GM12878 (cell line): ENCODE measurements around the gene TMEM184C. TPM values are rescaled to one million over a fixed set of nuclear protein-coding genes. Genes with fewer than 3 reads are reported as not detected.

Experiments used
- ATAC-seq: fragments of 200-7000 bp; cut with Tn5 transposase; 3 replicates; pipeline ENCODE4 v1.9.1; 2020; ENCODE audit warnings: mild to moderate bottlenecking, moderate library complexity
- BruUV-seq: library from RNA; stranded (reverse); fragments of 400-500 nt; replicated peaks from 2 replicates; lab custom pipeline; 2021; lab: Mats Ljungman, UMichigan
- CTCF ChIA-PET: fragments of 300-600 bp; sonication (Branson Sonifier 250); formaldehyde crosslinking; extraction: SDS; loops from one replicate; lab custom pipeline; 2021; ENCODE audit warnings: inconsistent platforms; lab: Yijun Ruan, JAX
- POLR2A ChIA-PET: fragments of 350-600 bp; formaldehyde crosslinking; extraction: SDS; loops from one replicate; lab custom pipeline; 2021; ENCODE audit warnings: inconsistent platforms; lab: Charles Lee
- RAD21 ChIA-PET: fragments of 300-600 bp; sonication (Branson Sonifier 250); formaldehyde crosslinking; loops from one replicate; lab custom pipeline; 2023; ENCODE audit warnings: antibody characterized with exemption; ENCODE audit not compliant: unreplicated experiment; lab: Charles Lee
- SMC1A ChIA-PET: fragments of 300-600 bp; sonication (Branson Sonifier 250); formaldehyde crosslinking; loops from one replicate; lab custom pipeline; 2023; ENCODE audit not compliant: unreplicated experiment, uncharacterized antibody; lab: Charles Lee
- DNase-seq: peaks from one replicate; pipeline ENCODE4 v3.0.0-alpha.2; 2011; ENCODE audit warnings: low read depth, low spot score
- FAIRE-seq: peaks from 3 replicates; lab custom pipeline; 2011; peaks lifted over from hg19 to GRCh38; lab: Jason Lieb, UNC
- H2AFZ ChIP-seq: 2 replicates; pipeline ENCODE4 v1.6.0; 2011; ENCODE audit warnings: low read depth, low read length, control low read depth; ENCODE audit not compliant: control insufficient read depth
- H3K27ac ChIP-seq: 2 replicates; pipeline ENCODE4 v1.5.1; 2011; ENCODE audit warnings: control low read depth; ENCODE audit not compliant: control insufficient read depth, insufficient read depth
- H3K27me3 ChIP-seq, 2 experiments: replicated peaks in 1 of 2; 2 replicates each; pipeline versions ENCODE4 v1.6.0 to v1.6.1; 2011; ENCODE audit warnings: low read length in 1 of 2; ENCODE audit not compliant: control insufficient read depth in 2 of 2, insufficient read depth in 2 of 2
- H3K36me3 ChIP-seq, 2 experiments: 2 replicates each; pipeline ENCODE4 v1.5.1; 2011; ENCODE audit warnings: low read length in 1 of 2; ENCODE audit not compliant: control insufficient read depth in 2 of 2, insufficient read depth in 2 of 2
- H3K4me1 ChIP-seq: 2 replicates; pipeline ENCODE4 v1.6.1; 2011; ENCODE audit warnings: mild to moderate bottlenecking, low read length, moderate library complexity, mixed read lengths; ENCODE audit not compliant: control insufficient read depth, insufficient read depth
- H3K4me2 ChIP-seq: 2 replicates; pipeline ENCODE4 v1.6.0; 2011; ENCODE audit warnings: control low read depth; ENCODE audit not compliant: control insufficient read depth, insufficient read depth
- H3K4me3 ChIP-seq: fragments of 200-600 bp; sonication (generic); 2 replicates; pipeline ENCODE4 v1.5.1; 2016
- H3K79me2 ChIP-seq: 2 replicates; pipeline ENCODE4 v1.6.0; 2011; ENCODE audit warnings: low read length; ENCODE audit not compliant: control insufficient read depth, insufficient read depth
- H3K9ac ChIP-seq: 2 replicates; pipeline ENCODE4 v1.8.0; 2011; ENCODE audit warnings: low read length, control low read depth, mixed read lengths; ENCODE audit not compliant: control insufficient read depth, insufficient read depth
- H3K9me3 ChIP-seq: replicated peaks from 3 replicates; pipeline ENCODE4 v1.5.1; 2011; ENCODE audit warnings: mild to moderate bottlenecking, low read length; ENCODE audit not compliant: control insufficient read depth, insufficient read depth
- H4K20me1 ChIP-seq: 2 replicates; pipeline ENCODE4 v1.6.0; 2011; ENCODE audit not compliant: control insufficient read depth, insufficient read depth
- BCL11A ChIP-seq: IDR thresholded peaks from 2 replicates; pipeline ENCODE4 v1.6.1; 2011; ENCODE audit warnings: low read depth, low read length
- CBFB ChIP-seq: IDR thresholded peaks from 2 replicates; pipeline ENCODE4 v1.6.1; 2016; ENCODE audit warnings: antibody characterized with exemption, low read depth
- EGR1 ChIP-seq, 2 experiments: IDR thresholded peaks; 1 replicate in 1 of 2; 2 replicates in 1 of 2; pipeline ENCODE4 v1.6.1; 2011 to 2012; ENCODE audit warnings: low read depth in 2 of 2, low read length in 2 of 2, borderline replicate concordance in 1 of 2, mild to moderate bottlenecking in 1 of 2, moderate library complexity in 1 of 2
- ESRRA ChIP-seq: IDR thresholded peaks from 2 replicates; pipeline ENCODE4 v1.6.1; 2012; ENCODE audit warnings: mild to moderate bottlenecking, low read length, improper control_type of control experiment
- FOS ChIP-seq: IDR thresholded peaks from 3 replicates; pipeline ENCODE4 v1.6.1; 2011; ENCODE audit warnings: borderline replicate concordance; ENCODE audit not compliant: insufficient read length; ENCODE audit errors: extremely low read depth
- FOXM1 ChIP-seq: IDR thresholded peaks from 2 replicates; pipeline ENCODE4 v1.6.1; 2012; ENCODE audit warnings: low read depth, mild to moderate bottlenecking, inconsistent platforms, low read length, moderate library complexity
- IRF4 ChIP-seq: IDR thresholded peaks from 2 replicates; pipeline ENCODE4 v1.6.1; 2011; ENCODE audit warnings: low read depth, low read length
- IRF5 ChIP-seq: fragments of 450-650 bp; IDR thresholded peaks from 2 replicates; pipeline ENCODE4 v1.6.1; 2017; ENCODE audit warnings: borderline replicate concordance
- LARP7 ChIP-seq: fragments of 450-650 bp; IDR thresholded peaks from 2 replicates; pipeline ENCODE4 v1.6.1; 2017; ENCODE audit warnings: mild to moderate bottlenecking
- NFXL1 ChIP-seq: fragments of 450-650 bp; IDR thresholded peaks from 2 replicates; pipeline ENCODE4 v1.6.1; 2017; ENCODE audit warnings: antibody characterized with exemption, mild to moderate bottlenecking, borderline replicate concordance
- SP1 ChIP-seq: IDR thresholded peaks from one replicate; pipeline ENCODE4 v1.6.1; 2011; ENCODE audit warnings: low read depth, low read length
- USF1 ChIP-seq: IDR thresholded peaks from 2 replicates; pipeline ENCODE4 v1.6.1; 2011; ENCODE audit warnings: borderline replicate concordance, low read depth, mild to moderate bottlenecking, moderate library complexity, mixed read lengths, low read length; ENCODE audit not compliant: insufficient read depth; ENCODE audit errors: extremely low read length
- ZBED1 ChIP-seq: IDR thresholded peaks from 2 replicates; pipeline ENCODE4 v1.6.1; 2016; ENCODE audit warnings: borderline replicate concordance
- WGBS: methylation state at CpG from one replicate; pipeline ENCODE4 v1.1.6; 2016; ENCODE audit warnings: low lambda C conversion rate; ENCODE audit not compliant: insufficient replicate concordance, insufficient coverage; ENCODE audit errors: missing lambda C conversion rate; 5-methylcytosine and 5-hydroxymethylcytosine counted together
- in situ Hi-C: fragments of 300-500 bp; cut with MboI; formaldehyde crosslinking; loops from 9 replicates; pipeline ENCODE4 v1.14.3; 2018; ENCODE audit warnings: mixed read lengths
- intact Hi-C: fragments of 100-400 bp; cut with micrococcal nuclease; formaldehyde crosslinking; loops from one replicate; pipeline ENCODE4 v1.14.2; 2022; ENCODE audit not compliant: unreplicated experiment
- polyA plus RNA-seq, 11 experiments: library from polyadenylated mRNA; depleted of rRNA in 4 of 11; unstranded in 6 of 11; stranded (reverse) in 5 of 11; fragments of >200 nt; fragmentation: Nextera tagmentation in 4 of 11; fragmentation: Illumina TruSeq in 1 of 11; extraction: Ambion mirVana in 4 of 11; extraction: Trizol in 1 of 11; gene quantifications; 1 replicate in 1 of 11; 2 replicates in 10 of 11; pipeline versions ENCODE4 v1.2.1 to v1.2.3, GENCODE V29; 2011 to 2016; ENCODE audit warnings: inconsistent platforms in 2 of 11, missing spikeins in 2 of 11, low read depth in 1 of 11
- total RNA-seq, 4 experiments: library from RNA; depleted of rRNA in 3 of 4; stranded (reverse); fragments of >200 nt in 3 of 4; fragmentation: Illumina TruSeq in 1 of 4; extraction: Trizol in 1 of 4; gene quantifications; 2 replicates each; pipeline versions ENCODE4 v1.2.1 to v1.2.3, GENCODE V29; 2013 to 2021

TMEM184C gene
- total and polyA plus RNA-seq, 10 of the 15 experiments (the other 5 are each of a cell fraction or from before 2014, with no cell fraction given): 3.4 to 22.6 (median 18.2) TPM

- CTCF ChIA-PET: interaction anchor here (0.6 to 1.3 kb wide), 4 partner anchors 27 to 223 kb away, joined by 3 to 4 read pairs (median 4); partner anchors contain the start of gene TMEM184C
- no peak overlapping the region for H3K9ac ChIP-seq
- in situ Hi-C loops (no loop called here), intact Hi-C loops (loop anchor here (5.0 kb wide), 1 partner anchor 33 kb away; no protein-coding TSS in a partner anchor)
- ATAC-seq (no peak), DNase-seq (no peak), FAIRE-seq (no peak)
- H3K4me2 ChIP-seq: no peak overlapping the region
- TF ChIP-seq LARP7: no peak
- TF ChIP-seq FOXM1: no peak
- no peak for TF ChIP-seq ESRRA
- no peak for TF ChIP-seq FOS
- TF ChIP-seq IRF4: no peak
- no peak for TF ChIP-seq EGR1 (IDR thresholded peaks at IDR 0.05; ENCODE audit: borderline replicate concordance in 1 of 2, low read depth in 2 of 2, low read length in 2 of 2)
- no peak for TF ChIP-seq BCL11A
- no peak for TF ChIP-seq ZBED1
- no peak for TF ChIP-seq CBFB
- TF ChIP-seq NFXL1: no peak
- no peak for TF ChIP-seq IRF5
- TF ChIP-seq SP1: no peak
- TF ChIP-seq USF1: no peak
- no peak overlapping the region for H2AFZ ChIP-seq
- POLR2A ChIA-PET: interaction anchor here (0.7 to 1.0 kb wide), 3 partner anchors 27 to 415 kb away, joined by 3 to 5 read pairs (median 3); partner anchors contain the start of gene TMEM184C
- SMC1A ChIA-PET: interaction anchor here (0.9 to 2.5 kb wide), 3 partner anchors 10 to 27 kb away, joined by 3 to 8 read pairs (median 4); partner anchors contain the start of gene TMEM184C
- no peaks in the 10 kb centered on the region; the same call in 2 of the 3 replicates for H3K9me3 ChIP-seq
- WGBS: 99% methylated on average over 3 of the region's 3 CpGs
- H3K27ac ChIP-seq: no peak overlapping the region
- RAD21 ChIA-PET: interaction anchor here (2.2 kb wide), 1 partner anchor 222 kb away, joined by 6 read pairs; no protein-coding TSS in a partner anchor
- no peak overlapping the region for H3K4me3 ChIP-seq
- BruUV-seq: no TSS peak
- no peaks in the 10 kb centered on the region; the same call in 1 of the 2 replicates for H3K79me2 ChIP-seq
- no peaks in the 10 kb centered on the region for H3K27me3 ChIP-seq
- H3K36me3 ChIP-seq: peaks cover 0 to 1% of the 10 kb centered on the region in 2 experiments; a peak in 2 of 4 replicates
- peaks cover 4% of the 10 kb centered on the region; the same call in 1 of the 2 replicates for H3K4me1 ChIP-seq
- no peaks in the 10 kb centered on the region for H4K20me1 ChIP-seq
These were observed 27.3 kb downstream of the TMEM184C start for GRCh38 chr4:147644471-147644870.
